Suprapubic skin (tissue), 4 donors: ENCODE measurements around the gene JMJD1C.

Source experiments
- CTCF ChIP-seq, 2 donors: fragments of 200-600 bp in 1 of 2; fragments of 450-650 bp in 1 of 2; sonication (generic) in 1 of 2; IDR thresholded peaks; one replicate each; pipeline ENCODE4 v1.5.1; 2016 to 2019; ENCODE audit warnings: antibody characterized with exemption in 2 of 2, mild to moderate bottlenecking in 1 of 2, moderate library complexity in 1 of 2
- POLR2A ChIP-seq, 2 donors: fragments of 450-650 bp; IDR thresholded peaks; one replicate each; pipeline ENCODE4 v1.6.1; 2017; ENCODE audit warnings: antibody characterized with exemption in 2 of 2, mild to moderate bottlenecking in 2 of 2, moderate library complexity in 2 of 2
- POLR2AphosphoS5 ChIP-seq, 3 donors: sonication (generic); formaldehyde crosslinking; IDR thresholded peaks; one replicate each; pipeline ENCODE4 v1.6.1; 2017; ENCODE audit warnings: antibody characterized with exemption in 3 of 3

- TF ChIP-seq CTCF (IDR thresholded peaks at IDR 0.05) (no peak), POLR2A (IDR thresholded peaks at IDR 0.05) (no peak), POLR2AphosphoS5 (IDR thresholded peaks at IDR 0.05) (no peak)
These were observed 213.5 kb downstream of the JMJD1C start for GRCh38 chr10:63252095-63252762.
